Ovary (tissue), 9 donors: ENCODE results near the gene TMEM176B. TPM values are rescaled to one million over a fixed set of nuclear protein-coding genes. Genes with fewer than 3 reads are reported as not detected.

Experiments
- DNase-seq, 5 donors: peaks; one replicate each; pipeline ENCODE4 v3.0.0-alpha.2; 2019 to 2020
- H3K27ac ChIP-seq, 2 donors: fragments of 200-600 bp; one replicate each; pipeline versions ENCODE4 v1.5.1 to v1.8.0; 2019 to 2022
- H3K27me3 ChIP-seq: fragments of 200-600 bp; one replicate; pipeline ENCODE4 v1.8.0; 2022
- H3K36me3 ChIP-seq: fragments of 200-600 bp; sonication (generic); one replicate; pipeline ENCODE4 v1.5.1; 2019
- H3K4me1 ChIP-seq: one replicate; pipeline ENCODE4 v1.8.1; 2013; ENCODE audit warnings: mild to moderate bottlenecking, moderate library complexity; ENCODE audit not compliant: insufficient read depth
- H3K4me3 ChIP-seq: fragments of 200-600 bp; sonication (generic); one replicate; pipeline ENCODE4 v1.5.1; 2017
- H3K9me3 ChIP-seq, 2 donors: fragments of 200-600 bp in 1 of 2; sonication (generic) in 1 of 2; one replicate each; pipeline versions ENCODE4 v1.5.1 to v1.8.1; 2013 to 2019; ENCODE audit warnings: mild to moderate bottlenecking in 1 of 2, moderate library complexity in 1 of 2
- CTCF ChIP-seq, 3 donors: fragments of 450-650 bp in 2 of 3; fragments of 200-600 bp in 1 of 3; IDR thresholded peaks; one replicate each; pipeline versions ENCODE4 v1.5.1 to v1.8.0; 2016 to 2022; ENCODE audit warnings: antibody characterized with exemption in 3 of 3, mild to moderate bottlenecking in 1 of 3
- EP300 ChIP-seq: sonication (generic); formaldehyde crosslinking; IDR thresholded peaks from one replicate; pipeline ENCODE4 v1.6.1; 2017; ENCODE audit warnings: antibody characterized with exemption
- POLR2A ChIP-seq: fragments of 450-650 bp; IDR thresholded peaks from one replicate; pipeline ENCODE4 v1.6.1; 2017; ENCODE audit warnings: antibody characterized with exemption, mild to moderate bottlenecking, moderate library complexity
- WGBS, 3 donors: extraction: QIAGEN DNeasy Blood & Tissue Kit in 1 of 3; methylation state at CpG; one replicate each; pipeline versions ENCODE4 v1.1.5 to v1.1.7; 2013 to 2017; 5-methylcytosine and 5-hydroxymethylcytosine counted together
- intact Hi-C, 4 donors: fragments of 100-400 bp; cut with DNase I; formaldehyde crosslinking; loops; one replicate each; pipeline versions ENCODE4 v1.11.0 to v1.15.1; 2022 to 2023
- polyA plus RNA-seq, 2 donors: library from polyadenylated mRNA; stranded (reverse); fragments of 200-250 nt in 1 of 2; fragments of 350-450 nt in 1 of 2; fragmentation: Illumina TruSeq in 1 of 2; extraction: RNeasy Lipid Tissue Mini Kit (QIAGEN cat#74804) in 1 of 2; gene quantifications; one replicate each; pipeline ENCODE4 v1.2.3, GENCODE V29; 2013 to 2014
- total RNA-seq, 7 donors: library from RNA; depleted of rRNA in 2 of 7; stranded (reverse); fragments of >200 nt in 2 of 7; fragmentation: NEBNext Ultra II Directional in 3 of 7; extraction: Animal tissue kit (Norgen Biotek cat#: 25700) in 3 of 7; gene quantifications; one replicate each; pipeline versions ENCODE4 v1.1.0 to v1.2.4, GENCODE V29; 2016 to 2023
- donor health status: DM: no; HTN: no; CAD: no; lungs with moderate emphysema.
- donor health status: DM: no; HTN: no; CAD: no.
- donor health status: Bipolar disorder and iron deficiency.
- donor health status: DM: yes; HTN: yes; CAD: no.
- donor health status: DM: no; HTN: no; CAD: no.
- donor health status: DM: yes; HTN: yes; CAD: no.

TMEM176B gene
- total and polyA plus RNA-seq, 9 donors: 86.7 to 145 (median 131) TPM

GRCh38 chr7:150806863-150807262, 6.7 kb upstream of the TMEM176B start:
- no peak for TF ChIP-seq POLR2A
- no peak for TF ChIP-seq CTCF (IDR thresholded peaks at IDR 0.05)
- no peak for TF ChIP-seq EP300
- Histone ChIP-seq H3K27me3 (no peaks in the 10 kb centered on the region), H3K4me3 (no peak overlapping the region), H3K4me1 (no peaks in the 10 kb centered on the region), H3K27ac (no peak overlapping the region), H3K9me3 (no peaks in the 10 kb centered on the region), H3K36me3 (no peaks in the 10 kb centered on the region)
- DNase-seq: no peak
- intact Hi-C loops: no loop called here
- 63 to 88% (median 82%) methylated on average over 2 of the region's 2 CpGs for WGBS, 3 donors

- no peak for TF ChIP-seq POLR2A
- TF ChIP-seq CTCF (IDR thresholded peaks at IDR 0.05): no peak
- no peak for TF ChIP-seq EP300
- 95 to 98% (median 97%) methylated on average over 3 of the region's 3 CpGs for WGBS, 3 donors
- Histone ChIP-seq H3K9me3 (no peaks in the 10 kb centered on the region), H3K27ac (no peak overlapping the region), H3K4me3 (no peak overlapping the region), H3K27me3 (no peaks in the 10 kb centered on the region), H3K36me3 (no peaks in the 10 kb centered on the region), H3K4me1 (no peaks in the 10 kb centered on the region)
- intact Hi-C loops: no loop called here
- no peak for DNase-seq
These were observed 6.3 kb upstream of the TMEM176B start for GRCh38 chr7:150806454-150806853.

- DNase-seq: no peak
- Histone ChIP-seq H3K9me3 (no peaks in the 10 kb centered on the region), H3K4me1 (no peaks in the 10 kb centered on the region), H3K27ac (no peak overlapping the region), H3K36me3 (no peaks in the 10 kb centered on the region), H3K4me3 (no peak overlapping the region), H3K27me3 (no peaks in the 10 kb centered on the region)
- no peak for TF ChIP-seq CTCF (IDR thresholded peaks at IDR 0.05)
- TF ChIP-seq POLR2A: no peak
- intact Hi-C loops: no loop called here
These were observed 5.7 kb upstream of the TMEM176B start for GRCh38 chr7:150805864-150806263.

- Histone ChIP-seq H3K4me1 (no peaks in the 10 kb centered on the region), H3K27ac (no peak overlapping the region), H3K27me3 (no peaks in the 10 kb centered on the region), H3K9me3 (no peaks in the 10 kb centered on the region), H3K4me3 (no peak overlapping the region), H3K36me3 (no peaks in the 10 kb centered on the region)
- 85 to 89% (median 87%) methylated on average over 5 of the region's 5 CpGs for WGBS, 3 donors
- TF ChIP-seq POLR2A (no peak), CTCF (IDR thresholded peaks at IDR 0.05) (no peak), EP300 (no peak)
- DNase-seq: no peak
- intact Hi-C loops: no loop called here
These were observed 4.6 kb upstream of the TMEM176B start for GRCh38 chr7:150804802-150805201.
